HCT116 (cell line): ENCODE results near the gene UTRN. TPM values are rescaled to one million over a fixed set of nuclear protein-coding genes. Genes with fewer than 3 reads are reported as not detected.

Source experiments
- ATAC-seq: fragments of 200-7000 bp; cut with Tn5 transposase; 2 replicates; pipeline ENCODE4 v1.9.1; 2020; ENCODE audit warnings: mild to moderate bottlenecking, moderate library complexity
- BruUV-seq: library from RNA; stranded (reverse); fragments of 400-500 nt; replicated peaks from 2 replicates; lab custom pipeline; 2021; lab: Mats Ljungman, UMichigan
- CTCF ChIA-PET: fragments of 300-600 bp; sonication (Branson Sonifier 250); formaldehyde crosslinking; loops from one replicate; lab custom pipeline; 2021; ENCODE audit warnings: antibody characterized with exemption; lab: Charles Lee
- POLR2A ChIA-PET: fragments of 300-600, 350-600 bp; sonication (Branson Sonifier 250); formaldehyde crosslinking; loops from one replicate; lab custom pipeline; 2021; ENCODE audit warnings: antibody characterized with exemption; lab: Charles Lee
- RAD21 ChIA-PET, 2 experiments: fragments of 300-600 bp; sonication (Branson Sonifier 250); formaldehyde crosslinking; loops; one replicate each; lab custom pipeline; 2023; ENCODE audit warnings: low total read pairs in 2 of 2; ENCODE audit not compliant: uncharacterized antibody in 2 of 2, unreplicated experiment in 2 of 2, low non-redundant PET in 1 of 2; lab: Charles Lee
- DNase-seq: peaks from one replicate; pipeline ENCODE4 v3.0.0-alpha.2; 2010; ENCODE audit warnings: low read depth, low spot score
- H2AFZ ChIP-seq: fragments of 200-600 bp; shearing (Covaris generic), sonication (generic); 2 replicates; pipeline ENCODE4 v1.6.1; 2017; ENCODE audit warnings: low read depth, mixed run types, mixed read lengths, antibody characterized with exemption, low read length; ENCODE audit not compliant: poor library complexity, severe bottlenecking
- H3K27ac ChIP-seq: 2 replicates; pipeline ENCODE4 v1.5.1; 2012; ENCODE audit warnings: low read depth, low read length
- H3K27me3 ChIP-seq: fragments of 200-600 bp; sonication (generic); 2 replicates; pipeline ENCODE4 v1.6.1; 2016; ENCODE audit warnings: mixed run types, low read length, mixed read lengths; ENCODE audit not compliant: insufficient read depth
- H3K36me3 ChIP-seq, 2 experiments: fragments of 200-500 bp in 1 of 2; fragments of 200-600 bp in 1 of 2; sonication (Bioruptor generic) in 1 of 2; sonication (generic) in 1 of 2; 2 replicates each; pipeline versions ENCODE4 v1.5.1 to v1.6.1; 2014 to 2016; ENCODE audit warnings: low read length in 2 of 2, inconsistent platforms in 1 of 2, mixed read lengths in 1 of 2, mixed run types in 1 of 2; ENCODE audit not compliant: insufficient read depth in 2 of 2, control insufficient read depth in 1 of 2
- H3K4me1 ChIP-seq, 2 experiments: fragments of 200-600 bp in 1 of 2; sonication (generic) in 1 of 2; 2 replicates each; pipeline versions ENCODE4 v1.5.1 to v1.6.1; 2012 to 2017; ENCODE audit warnings: low read length in 2 of 2, inconsistent platforms in 1 of 2, mild to moderate bottlenecking in 1 of 2, mixed read lengths in 1 of 2, mixed run types in 1 of 2, moderate library complexity in 1 of 2; ENCODE audit not compliant: insufficient read depth in 2 of 2, control insufficient read depth in 1 of 2
- H3K4me2 ChIP-seq: fragments of 200-600 bp; sonication (generic); 2 replicates; pipeline ENCODE4 v1.6.1; 2017; ENCODE audit warnings: mixed run types, low read length, mixed read lengths
- H3K4me3 ChIP-seq, 2 experiments: fragments of 200-600 bp in 1 of 2; sonication (generic) in 1 of 2; replicated peaks in 1 of 2; 2 replicates each; pipeline ENCODE4 v1.5.1; 2011 to 2016; ENCODE audit warnings: low read length in 2 of 2, control low read depth in 1 of 2, low read depth in 1 of 2, mild to moderate bottlenecking in 1 of 2, mixed read lengths in 1 of 2, mixed run types in 1 of 2
- H3K79me2 ChIP-seq: fragments of 200-600 bp; sonication (generic); 2 replicates; pipeline ENCODE4 v1.6.1; 2017; ENCODE audit warnings: mild to moderate bottlenecking, mixed run types, low read length, moderate library complexity, mixed read lengths; ENCODE audit not compliant: insufficient read depth
- H3K9ac ChIP-seq: fragments of 200-600 bp; sonication (generic); 2 replicates; pipeline ENCODE4 v1.6.1; 2016; ENCODE audit warnings: low read length, mixed read lengths
- H3K9me2 ChIP-seq: fragments of 200-600 bp; sonication (generic), shearing (Covaris generic); 2 replicates; pipeline ENCODE4 v1.6.1; 2017; ENCODE audit warnings: mixed run types, mild to moderate bottlenecking, moderate library complexity; ENCODE audit not compliant: insufficient read depth
- H3K9me3 ChIP-seq, 2 experiments: fragments of 200-500 bp in 1 of 2; fragments of 200-600 bp in 1 of 2; sonication (Bioruptor generic) in 1 of 2; sonication (generic) in 1 of 2; 2 replicates each; pipeline ENCODE4 v1.6.1; 2014 to 2017; ENCODE audit warnings: low read length in 2 of 2, mixed read lengths in 2 of 2, inconsistent platforms in 1 of 2, low read depth in 1 of 2, mild to moderate bottlenecking in 1 of 2, mixed run types in 1 of 2, moderate library complexity in 1 of 2; ENCODE audit not compliant: control insufficient read depth in 1 of 2, insufficient read depth in 1 of 2
- H4K20me1 ChIP-seq: fragments of 200-600 bp; sonication (generic), shearing (Covaris generic); 2 replicates; pipeline ENCODE4 v1.6.1; 2017; ENCODE audit warnings: mixed run types, mild to moderate bottlenecking, moderate library complexity; ENCODE audit not compliant: insufficient read depth
- ATF3 ChIP-seq: IDR thresholded peaks from 2 replicates; pipeline ENCODE4 v1.6.1; 2012
- CBX3 ChIP-seq: IDR thresholded peaks from 2 replicates; pipeline ENCODE4 v1.6.1; 2012; ENCODE audit warnings: low read depth
- CEBPB ChIP-seq: IDR thresholded peaks from 2 replicates; pipeline ENCODE4 v1.6.1; 2012; ENCODE audit warnings: low read depth
- CTCF ChIP-seq, 3 experiments: fragments of 200-600 bp in 1 of 3; sonication (generic) in 1 of 3; IDR thresholded peaks in 2 of 3; conservative IDR thresholded peaks in 1 of 3; 2 replicates each; pipeline ENCODE4 v1.5.1; 2012 to 2017; ENCODE audit warnings: low read depth in 2 of 3, low read length in 2 of 3, antibody characterized with exemption in 1 of 3, borderline replicate concordance in 1 of 3, control low read depth in 1 of 3, mild to moderate bottlenecking in 1 of 3, mixed read lengths in 1 of 3, mixed run types in 1 of 3, moderate library complexity in 1 of 3; ENCODE audit not compliant: insufficient read depth in 1 of 3
- EGR1 ChIP-seq: IDR thresholded peaks from 2 replicates; pipeline ENCODE4 v1.6.1; 2012; ENCODE audit warnings: low read depth
- ELF1 ChIP-seq: IDR thresholded peaks from 2 replicates; pipeline ENCODE4 v1.6.1; 2012; ENCODE audit warnings: low read depth, borderline replicate concordance
- MAX ChIP-seq: IDR thresholded peaks from 2 replicates; pipeline ENCODE4 v1.6.1; 2012
- POLR2A ChIP-seq: IDR thresholded peaks from 2 replicates; pipeline ENCODE4 v1.7.0; 2011; ENCODE audit warnings: borderline replicate concordance; ENCODE audit not compliant: insufficient read depth, insufficient read length; ENCODE audit errors: extremely low read depth
- REST ChIP-seq: IDR thresholded peaks from 2 replicates; pipeline ENCODE4 v1.6.1; 2012; ENCODE audit warnings: low read depth
- SIN3A ChIP-seq: IDR thresholded peaks from 2 replicates; pipeline ENCODE4 v1.6.1; 2012; ENCODE audit warnings: low read depth
- SP1 ChIP-seq: IDR thresholded peaks from 2 replicates; pipeline ENCODE4 v1.6.1; 2012; ENCODE audit warnings: low read depth
- TCF7L2 ChIP-seq: IDR thresholded peaks from 2 replicates; pipeline ENCODE4 v1.7.0; 2011; ENCODE audit warnings: borderline replicate concordance, inconsistent platforms; ENCODE audit not compliant: insufficient read depth, insufficient read length; ENCODE audit errors: extremely low read depth
- YY1 ChIP-seq: IDR thresholded peaks from 2 replicates; pipeline ENCODE4 v1.6.1; 2011; ENCODE audit warnings: low read length, low read depth, moderate library complexity, mild to moderate bottlenecking; ENCODE audit not compliant: insufficient replicate concordance; ENCODE audit errors: extremely low read depth
- ZBTB33 ChIP-seq: IDR thresholded peaks from 2 replicates; pipeline ENCODE4 v1.6.1; 2011; ENCODE audit warnings: mild to moderate bottlenecking, low read length, moderate library complexity; ENCODE audit not compliant: insufficient replicate concordance; ENCODE audit errors: extremely low read depth
- ZNF274 ChIP-seq: fragments of 200-500 bp; sonication (Bioruptor generic); IDR thresholded peaks from 2 replicates; pipeline ENCODE4 v1.6.1; 2014; ENCODE audit warnings: mild to moderate bottlenecking, low read depth, low read length, inconsistent platforms
- intact Hi-C: fragments of 100-400 bp; cut with micrococcal nuclease; formaldehyde crosslinking; loops from 2 replicates; pipeline ENCODE4 v1.10.0; 2022
- total RNA-seq: library from RNA; stranded (reverse); gene quantifications from one replicate; pipeline ENCODE4 v1.2.1, GENCODE V29; 2021; ENCODE audit not compliant: unreplicated experiment

The UTRN gene
- total RNA-seq, 1 experiment from 2014 or later = 28.4 TPM

GRCh38 chr6:144289006-144289405 lies 3.9 kb downstream of the UTRN start:
- BruUV-seq = no TSS peak
- ChIA-PET POLR2A (no interaction called here), CTCF (no interaction called here), RAD21 (no interaction called here)
- intact Hi-C loops = no loop called here
- Histone ChIP-seq H3K9me2 (no peaks in the 10 kb centered on the region), H3K36me3 (0 out of 4 replicates have a peak, but pooled peaks cover 0 to 4% of the 10 kb centered on the region in 2 experiments), H3K27ac (no peak overlapping the region), H3K9ac (no peak overlapping the region), H2AFZ (no peak overlapping the region), H3K9me3 (no peaks in the 10 kb centered on the region), H3K79me2 (no peaks in the 10 kb centered on the region), H4K20me1 (no peaks in the 10 kb centered on the region), H3K27me3 (no peaks in the 10 kb centered on the region), H3K4me3 (no peak overlapping the region), H3K4me2 (no peak overlapping the region), H3K4me1 (peaks cover 12 to 16% of the 10 kb centered on the region in 2 experiments)
- DNase-seq (no peak), ATAC-seq (no peak)
- TF ChIP-seq EGR1 = no peak
- TF ChIP-seq ZNF274 = no peak
- TF ChIP-seq ZBTB33 = no peak
- no peak for TF ChIP-seq POLR2A
- TF ChIP-seq SP1 = no peak
- TF ChIP-seq SIN3A = no peak
- TF ChIP-seq MAX = no peak
- TF ChIP-seq CTCF (IDR thresholded peaks at IDR 0.05 in 2 of 3, conservative IDR thresholded peaks at IDR 0.05 in 1 of 3; ENCODE audit: borderline replicate concordance in 1 of 3, insufficient read depth in 1 of 3, low read depth in 2 of 3, low read length in 2 of 3) = no peak
- no peak for TF ChIP-seq ATF3
- TF ChIP-seq CBX3 = no peak
- no peak for TF ChIP-seq YY1
- no peak for TF ChIP-seq ELF1
- no peak for TF ChIP-seq TCF7L2
- no peak for TF ChIP-seq REST
- TF ChIP-seq CEBPB = no peak
